ENCODE results near the gene PLXNB1. TPM values are rescaled to one million over a fixed set of nuclear protein-coding genes. Genes with fewer than 3 reads are reported as not detected.

PLXNB1 gene
- total and polyA plus RNA-seq, 2 of the 13 experiments (the other 11 are each of a cell fraction or from before 2014, with no cell fraction given): 86.0 to 143 TPM

GRCh38 chr3:48440590-48440958 is 10.7 kb upstream of the PLXNB1 start (continued):
- no peak for TF ChIP-seq ZBTB26 (CRISPR knock-in tag; IDR thresholded peaks at IDR 0.05; ENCODE audit: borderline replicate concordance)
- TF ChIP-seq ZNF263 (CRISPR knock-in tag; IDR thresholded peaks at IDR 0.05): peak; percentile 57; the same call in 1 of the 2 replicates
- no peak for TF ChIP-seq YEATS2 (CRISPR knock-in tag; IDR thresholded peaks at IDR 0.05; ENCODE audit: borderline replicate concordance)
- no peak for TF ChIP-seq ZC3H4 (CRISPR knock-in tag; IDR thresholded peaks at IDR 0.05; ENCODE audit: borderline replicate concordance)
- 0 out of 2 replicates have a peak, but pooled peaks have one; percentile 2 for TF ChIP-seq PITX1 (CRISPR knock-in tag; IDR thresholded peaks at IDR 0.05)
- no peak for TF ChIP-seq ZKSCAN5 (CRISPR knock-in tag; IDR thresholded peaks at IDR 0.05)
- TF ChIP-seq GZF1 (CRISPR knock-in tag; IDR thresholded peaks at IDR 0.05): 0 out of 2 replicates have a peak, but pooled peaks have one; percentile 39
- TF ChIP-seq REL (CRISPR knock-in tag; conservative IDR thresholded peaks at IDR 0.05): no peak
- no peak for TF ChIP-seq BHLHE40 (IDR thresholded peaks at IDR 0.05; ENCODE audit: low read length)
- no peak for TF ChIP-seq PATZ1 (CRISPR knock-in tag; IDR thresholded peaks at IDR 0.05)
- TF ChIP-seq PHF5A (CRISPR knock-in tag; IDR thresholded peaks at IDR 0.05; ENCODE audit: low read depth, unreplicated experiment): peak; percentile 4
- TF ChIP-seq RARG (CRISPR knock-in tag; IDR thresholded peaks at IDR 0.05; ENCODE audit: low read depth): no peak
- peak; percentile 5; the same call in 1 of the 2 replicates for TF ChIP-seq ZNF142 (CRISPR knock-in tag; IDR thresholded peaks at IDR 0.05)
- TF ChIP-seq ZNF670 (CRISPR knock-in tag; IDR thresholded peaks at IDR 0.05; ENCODE audit: borderline replicate concordance): 0 out of 2 replicates have a peak, but pooled peaks have one; percentile 15
- TF ChIP-seq ELF3 (CRISPR knock-in tag; IDR thresholded peaks at IDR 0.05): no peak
- TF ChIP-seq ZNF138 (CRISPR knock-in tag; IDR thresholded peaks at IDR 0.05; ENCODE audit: low read depth): no peak
- no peak for TF ChIP-seq IKZF5 (CRISPR knock-in tag; IDR thresholded peaks at IDR 0.05)
- no peak for TF ChIP-seq NR3C1 (CRISPR knock-in tag; IDR thresholded peaks at IDR 0.05)
- TF ChIP-seq ZNF10 (CRISPR knock-in tag; IDR thresholded peaks at IDR 0.05; ENCODE audit: borderline replicate concordance, low read depth): no peak
- TF ChIP-seq GATAD1 (CRISPR knock-in tag; IDR thresholded peaks at IDR 0.05): no peak
- no peak for TF ChIP-seq MLX (CRISPR knock-in tag; IDR thresholded peaks at IDR 0.05)

Data from HepG2 (cell line).